ENCODE data around the gene ZNF443.
A peak's percentile ranks its signal among the peaks of the same experiment; 100 is the strongest.
"Not testable (repeated sequence)": the region's sequence is repeated elsewhere in the genome, so short reads cannot be mapped to it uniquely, and the experiment has no call there.

ZNF443 gene

DNA sequence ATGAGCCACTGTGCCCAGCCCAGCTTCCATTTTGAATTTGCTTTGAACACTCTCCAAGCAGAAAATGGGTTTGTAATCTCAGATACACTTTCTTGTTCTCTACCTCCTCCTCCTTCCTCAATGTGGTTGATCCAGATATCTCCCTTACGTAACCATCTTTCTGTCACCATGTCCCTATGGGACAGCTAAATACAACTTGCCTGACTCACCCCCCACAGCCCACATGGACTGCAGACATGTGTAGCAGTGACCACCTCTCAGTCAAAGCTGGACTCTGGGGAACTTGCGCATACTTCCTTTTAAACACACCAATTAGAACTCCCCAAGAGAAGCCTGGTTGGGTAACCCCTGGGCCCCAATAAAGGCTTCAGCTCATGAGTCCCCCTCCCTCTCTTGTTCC is 28.9 kb downstream of the ZNF443 start:
- no peak for DNase-seq

- peak; percentile 95 for DNase-seq
Measured at GRCh38 chr19:12400633-12401502, 40.0 kb downstream of the ZNF443 start, which contains the start of gene ZNF799. Gene ZNF799 (minus strand): TSS chr19:12401271. CDS start chr19:12401070, 201 bp downstream.

DNA sequence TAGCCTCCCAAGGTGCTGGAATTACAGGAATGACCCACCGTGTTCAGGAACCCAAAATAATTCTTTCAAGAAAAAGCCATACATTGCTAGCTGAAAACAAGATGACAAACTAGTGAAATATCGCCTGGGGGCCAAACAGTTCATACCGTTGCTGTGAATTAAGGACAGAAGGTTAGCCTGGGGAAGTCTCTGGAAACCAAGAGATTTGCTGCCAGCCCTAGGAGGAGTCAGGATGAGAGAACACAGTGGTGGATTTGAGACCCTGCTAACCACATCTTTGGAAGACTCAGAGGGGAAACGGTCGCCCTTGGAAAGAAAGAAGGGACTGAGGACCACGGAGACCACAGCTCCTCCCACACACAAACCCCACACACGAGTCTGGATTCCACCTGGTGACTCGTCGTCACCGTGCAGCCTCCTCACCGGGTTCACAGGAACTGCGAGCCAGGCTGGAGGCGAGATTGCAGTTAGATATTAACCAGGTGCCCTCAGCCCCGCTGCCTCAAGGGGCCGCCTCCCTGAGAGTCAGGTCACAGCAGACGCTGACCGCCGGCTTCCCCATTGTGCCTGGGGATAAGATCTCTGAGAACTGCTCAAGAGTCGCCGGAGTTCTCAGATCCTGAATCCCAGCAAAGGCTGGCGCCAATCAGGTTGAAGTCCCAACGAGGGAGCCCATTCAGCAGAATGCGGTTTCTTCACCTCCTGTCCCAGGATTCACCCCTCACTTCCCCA is 40.8 kb downstream of the ZNF443 start:
- DNase-seq, result peak; percentile 56

DNA sequence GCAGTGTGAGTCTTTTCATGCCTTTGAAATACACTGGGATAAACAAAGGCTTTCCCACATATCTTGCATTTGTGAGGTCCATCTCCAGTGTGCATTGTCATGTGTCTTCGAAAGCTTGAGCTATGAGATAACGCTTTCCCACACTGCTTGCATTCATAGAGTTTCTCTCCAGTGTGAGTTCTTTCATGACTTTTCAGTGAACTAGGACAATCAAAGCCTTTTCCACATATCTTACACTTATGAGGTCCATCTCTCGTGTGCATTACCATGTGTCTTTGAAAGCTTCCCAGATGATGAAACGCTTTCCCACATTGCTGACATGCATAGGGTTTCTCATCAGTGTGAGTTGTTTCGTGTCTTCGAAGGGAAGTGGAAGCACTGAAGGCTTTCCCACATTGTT is 49.7 kb downstream of the ZNF443 start:
- not testable (repeated sequence) for DNase-seq

DNA sequence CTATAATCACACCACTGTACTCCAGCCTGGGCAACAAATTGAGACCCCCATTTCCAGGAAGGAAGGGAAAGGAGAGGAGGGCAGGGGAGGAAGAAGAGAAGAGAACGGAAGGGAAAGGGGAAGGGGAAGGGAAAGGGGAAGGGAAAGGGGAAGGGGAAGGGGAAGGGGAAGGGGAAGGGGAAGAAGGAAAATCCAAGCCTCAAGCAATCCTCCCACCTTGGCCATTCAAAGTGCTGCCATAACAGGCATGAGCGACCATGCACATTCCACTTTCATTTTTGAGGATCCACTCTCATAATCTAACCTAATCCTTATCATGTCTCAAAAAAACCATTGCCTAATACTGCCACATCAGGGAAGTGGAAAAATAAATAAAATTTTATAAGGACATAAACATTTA is 54.5 kb downstream of the ZNF443 start:
- DNase-seq, result not testable (repeated sequence)

DNA sequence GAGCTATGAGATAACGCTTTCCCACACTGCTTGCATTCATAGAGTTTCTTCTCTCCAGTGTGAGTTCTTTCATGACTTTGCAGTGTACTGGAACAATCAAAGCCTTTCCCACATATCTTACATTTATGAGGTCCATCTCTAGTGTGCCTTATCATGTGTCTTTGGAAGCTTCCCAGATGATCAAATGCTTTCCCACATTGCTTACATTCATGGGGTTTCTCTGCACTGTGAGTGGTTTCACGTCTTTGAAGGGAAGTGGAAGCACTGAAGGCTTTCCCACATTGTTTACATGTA is 60.4 kb downstream of the ZNF443 start:
- no peak for DNase-seq

DNA sequence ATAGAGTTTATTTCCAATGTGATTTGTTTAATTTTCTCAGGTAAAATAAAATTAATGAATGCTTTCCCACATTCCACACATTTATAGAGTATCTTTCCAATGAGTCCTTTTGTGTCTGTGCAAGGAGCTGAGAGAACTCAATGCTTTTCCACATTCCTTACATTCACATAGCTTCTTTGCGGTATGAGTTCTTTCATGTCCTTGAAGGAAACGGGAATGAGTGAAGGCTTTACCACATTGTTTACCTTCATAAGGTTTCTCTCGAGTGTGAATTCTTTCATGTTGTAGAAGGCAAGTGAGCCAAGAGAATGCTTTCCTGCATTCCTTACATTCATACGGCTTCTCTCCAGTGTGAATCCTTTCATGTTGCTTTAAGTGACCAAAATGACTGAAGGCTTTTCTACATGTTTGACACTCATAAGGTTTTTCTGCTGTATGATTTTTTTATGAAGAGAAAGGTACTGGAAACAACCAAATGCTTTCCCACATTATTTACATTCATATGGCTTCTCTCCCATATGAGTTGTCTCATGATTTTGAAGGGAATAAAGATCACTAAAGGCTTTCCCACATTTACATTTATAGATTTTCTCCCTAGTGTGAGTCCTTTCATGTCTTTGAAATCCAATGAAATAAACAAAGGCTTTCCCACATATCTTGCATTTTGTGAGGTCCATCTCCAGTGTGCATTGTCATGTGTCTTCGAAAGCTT is 60.9 kb downstream of the ZNF443 start:
- no peak for DNase-seq
